Muscle layer of colon (tissue), 2 donors: Measurements from ENCODE around the gene LOXL1.

Source experiments
- H3K27ac ChIP-seq: one replicate; pipeline ENCODE4 v1.7.0; 2013; ENCODE audit warnings: low read depth, mild to moderate bottlenecking, low read length, moderate library complexity
- H3K27me3 ChIP-seq, 2 donors: one replicate each; pipeline ENCODE4 v1.7.0; 2013; ENCODE audit warnings: low read length in 2 of 2, mild to moderate bottlenecking in 2 of 2; ENCODE audit not compliant: insufficient read depth in 2 of 2, control insufficient read depth in 1 of 2
- H3K36me3 ChIP-seq: one replicate; pipeline ENCODE4 v1.7.0; 2013; ENCODE audit warnings: mild to moderate bottlenecking, low read length; ENCODE audit not compliant: insufficient read depth
- H3K4me1 ChIP-seq: one replicate; pipeline ENCODE4 v1.7.0; 2013; ENCODE audit warnings: mild to moderate bottlenecking, low read length; ENCODE audit not compliant: insufficient read depth
- H3K4me3 ChIP-seq, 2 donors: one replicate each; pipeline ENCODE4 v1.7.0; 2013; ENCODE audit warnings: low read length in 2 of 2, low read depth in 1 of 2, mild to moderate bottlenecking in 1 of 2, moderate library complexity in 1 of 2
- H3K9ac ChIP-seq: one replicate; pipeline ENCODE4 v1.7.0; 2013; ENCODE audit warnings: low read length
- H3K9me3 ChIP-seq: one replicate; pipeline ENCODE4 v1.7.0; 2013; ENCODE audit warnings: mild to moderate bottlenecking, low read length
- donor health status: abdominal sarcoma.
- donor health status: Adenocarcinoma of cecum.

Gene LOXL1

GRCh38 chr15:73946046-73946721 is 19.9 kb downstream of the LOXL1 start:
- Histone ChIP-seq H3K9ac (no peak overlapping the region), H3K9me3 (no peaks in the 10 kb centered on the region), H3K4me3 (no peak overlapping the region), H3K27me3 (no peaks in the 10 kb centered on the region), H3K4me1 (peaks cover 14% of the 10 kb centered on the region), H3K27ac (no peak overlapping the region), H3K36me3 (peaks cover 36% of the 10 kb centered on the region)

GRCh38 chr15:73946795-73947370 is 20.6 kb downstream of the LOXL1 start:
- Histone ChIP-seq H3K9me3 (no peaks in the 10 kb centered on the region), H3K27ac (no peak overlapping the region), H3K4me1 (peaks cover 20% of the 10 kb centered on the region), H3K27me3 (no peaks in the 10 kb centered on the region), H3K9ac (no peak overlapping the region), H3K36me3 (peaks cover 36% of the 10 kb centered on the region), H3K4me3 (no peak overlapping the region)

GRCh38 chr15:73947651-73948050 is 21.4 kb downstream of the LOXL1 start:
- no peak overlapping the region for H3K27ac ChIP-seq
- no peak overlapping the region for H3K4me3 ChIP-seq
- peaks cover 42% of the 10 kb centered on the region for H3K36me3 ChIP-seq
- H3K9ac ChIP-seq = no peak overlapping the region
- peaks cover 28% of the 10 kb centered on the region for H3K4me1 ChIP-seq
- no peaks in the 10 kb centered on the region for H3K27me3 ChIP-seq
- H3K9me3 ChIP-seq = no peaks in the 10 kb centered on the region

GRCh38 chr15:73948396-73948795 is 22.1 kb downstream of the LOXL1 start:
- Histone ChIP-seq H3K36me3 (peaks cover 42% of the 10 kb centered on the region), H3K9me3 (no peaks in the 10 kb centered on the region), H3K27ac (no peak overlapping the region), H3K27me3 (no peaks in the 10 kb centered on the region), H3K9ac (no peak overlapping the region), H3K4me1 (peaks cover 31% of the 10 kb centered on the region), H3K4me3 (no peak overlapping the region)

GRCh38 chr15:73948982-73949381 is 22.7 kb downstream of the LOXL1 start:
- peaks cover 37% of the 10 kb centered on the region for H3K4me1 ChIP-seq
- H3K27me3 ChIP-seq = no peaks in the 10 kb centered on the region
- H3K36me3 ChIP-seq = peaks cover 42% of the 10 kb centered on the region
- no peak overlapping the region for H3K27ac ChIP-seq
- H3K4me3 ChIP-seq = no peak overlapping the region
- H3K9ac ChIP-seq = no peak overlapping the region
- no peaks in the 10 kb centered on the region for H3K9me3 ChIP-seq

- Histone ChIP-seq H3K4me3 (no peak overlapping the region), H3K36me3 (peaks cover 39% of the 10 kb centered on the region), H3K27ac (no peak overlapping the region), H3K27me3 (no peaks in the 10 kb centered on the region), H3K4me1 (peaks cover 33% of the 10 kb centered on the region), H3K9ac (no peak overlapping the region), H3K9me3 (no peaks in the 10 kb centered on the region)
These were observed 23.2 kb downstream of the LOXL1 start for GRCh38 chr15:73949496-73949895.

- Histone ChIP-seq H3K4me1 (peaks cover 32% of the 10 kb centered on the region), H3K9ac (peak overlapping the region; percentile 24), H3K27ac (no peak overlapping the region), H3K4me3 (no peak overlapping the region), H3K27me3 (no peaks in the 10 kb centered on the region), H3K36me3 (peaks cover 30% of the 10 kb centered on the region), H3K9me3 (no peaks in the 10 kb centered on the region)
These were observed 24.2 kb downstream of the LOXL1 start for GRCh38 chr15:73950479-73950830.

GRCh38 chr15:73950831-73951561 is 24.7 kb downstream of the LOXL1 start:
- peaks cover 30% of the 10 kb centered on the region for H3K36me3 ChIP-seq
- peak overlapping the region; percentile 81 for H3K9ac ChIP-seq
- no peak overlapping the region for H3K4me3 ChIP-seq
- no peaks in the 10 kb centered on the region for H3K9me3 ChIP-seq
- H3K4me1 ChIP-seq = peaks cover 32% of the 10 kb centered on the region
- H3K27me3 ChIP-seq = no peaks in the 10 kb centered on the region
- H3K27ac ChIP-seq = peak overlapping the region; percentile 80

GRCh38 chr15:73951601-73952000 is 25.3 kb downstream of the LOXL1 start:
- no peaks in the 10 kb centered on the region for H3K27me3 ChIP-seq
- peak overlapping the region; percentile 81 for H3K9ac ChIP-seq
- H3K36me3 ChIP-seq = peaks cover 27% of the 10 kb centered on the region
- H3K4me3 ChIP-seq = no peak overlapping the region
- H3K9me3 ChIP-seq = no peaks in the 10 kb centered on the region
- peaks cover 32% of the 10 kb centered on the region for H3K4me1 ChIP-seq
- peak overlapping the region; percentile 62 for H3K27ac ChIP-seq

GRCh38 chr15:73952171-73952912 is 26.1 kb downstream of the LOXL1 start:
- Histone ChIP-seq H3K4me3 (no peak overlapping the region), H3K36me3 (peaks cover 23% of the 10 kb centered on the region), H3K27me3 (peaks cover 0 to 5% of the 10 kb centered on the region in 2 donors), H3K4me1 (peaks cover 32% of the 10 kb centered on the region), H3K9me3 (no peaks in the 10 kb centered on the region), H3K9ac (peak overlapping the region; percentile 81), H3K27ac (peak overlapping the region; percentile 62)
